Urinary bladder (tissue), 2 donors: ENCODE data around the gene MFAP2. TPM values are rescaled to one million over a fixed set of nuclear protein-coding genes. Genes with fewer than 3 reads are reported as not detected.

ENCODE experiments used
- polyA plus RNA-seq: library from polyadenylated mRNA; stranded (reverse); fragments of 200-250 nt; gene quantifications from one replicate; pipeline ENCODE4 v1.2.3, GENCODE V29; 2013
- total RNA-seq: library from RNA; depleted of rRNA; stranded (reverse); fragments of >200 nt; gene quantifications from one replicate; pipeline ENCODE4 v1.2.3, GENCODE V29; 2014
- donor health status: healthy.

The MFAP2 gene
- total and polyA plus RNA-seq, 2 donors: 20.3 to 33.3 TPM

Other genes starting within 250 kb of the MFAP2 start
- under 0.01 TPM for gene RNU1-4, start 240.1 kb downstream of the MFAP2 start, total RNA-seq
- gene RNU1-4, start 240.1 kb downstream of the MFAP2 start, polyA plus RNA-seq: not detected
- under 0.01 TPM for gene RNU1-2, start 84.6 kb downstream of the MFAP2 start, total RNA-seq
- not detected for gene RNU1-2, start 84.6 kb downstream of the MFAP2 start, polyA plus RNA-seq
- 13.7 TPM for gene CROCC, start 58.7 kb downstream of the MFAP2 start, total RNA-seq
- gene CROCC, start 58.7 kb downstream of the MFAP2 start, polyA plus RNA-seq: 26.4 TPM
- 13.9 TPM for gene ATP13A2, start 31.3 kb upstream of the MFAP2 start, total RNA-seq
- 23.6 TPM for gene ATP13A2, start 31.3 kb upstream of the MFAP2 start, polyA plus RNA-seq
- 84.1 TPM for gene SDHB, start 73.4 kb upstream of the MFAP2 start, total RNA-seq
- 114 TPM for gene SDHB, start 73.4 kb upstream of the MFAP2 start, polyA plus RNA-seq
- gene PADI2, start 138.8 kb upstream of the MFAP2 start, total RNA-seq: 5.6 TPM
- gene PADI2, start 138.8 kb upstream of the MFAP2 start, polyA plus RNA-seq: 0.48 TPM
- gene PADI1, start 224.5 kb upstream of the MFAP2 start, total RNA-seq: 0.16 TPM
- gene PADI1, start 224.5 kb upstream of the MFAP2 start, polyA plus RNA-seq: 0.18 TPM